Activated CD4-positive, alpha-beta T cell treated with anti-CD3 and anti-CD28 coated beads, Interleukin-2, amount 10 ng/mL, durations not matched to agents 24 days and 14 days (primary cell): ENCODE measurements around the gene PTBP2. TPM values are rescaled to one million over a fixed set of nuclear protein-coding genes. Genes with fewer than 3 reads are reported as not detected.

Experiments
- DNase-seq: peaks from one replicate; pipeline ENCODE4 v3.0.0; 2022
- H3K27ac Mint-ChIP-seq: one replicate; pipeline ENCODE4 v1.8.0; 2022; ENCODE audit warnings: mild to moderate bottlenecking, mixed read lengths
- H3K27me3 Mint-ChIP-seq: one replicate; pipeline ENCODE4 v1.8.0; 2022; ENCODE audit warnings: mixed read lengths
- H3K36me3 Mint-ChIP-seq: one replicate; pipeline ENCODE4 v1.8.0; 2022; ENCODE audit warnings: low read depth, mild to moderate bottlenecking, mixed read lengths
- H3K4me1 Mint-ChIP-seq: one replicate; pipeline ENCODE4 v1.8.0; 2021; ENCODE audit warnings: mixed read lengths
- H3K4me3 Mint-ChIP-seq: one replicate; pipeline ENCODE4 v1.8.0; 2022; ENCODE audit warnings: mild to moderate bottlenecking, moderate library complexity, mixed read lengths
- H3K9me3 Mint-ChIP-seq: one replicate; pipeline ENCODE4 v1.8.0; 2021; ENCODE audit warnings: mixed read lengths
- intact Hi-C: fragments of 100-400 bp; cut with micrococcal nuclease; formaldehyde crosslinking; loops from one replicate; pipeline ENCODE4 v1.15.1; 2023
- total RNA-seq: library from RNA; stranded (reverse); gene quantifications from 2 replicates; pipeline ENCODE4 v1.2.3, GENCODE V29; 2022

PTBP2 gene
- total RNA-seq, 1 donor from 2014 or later, result 16.2 TPM

DNA sequence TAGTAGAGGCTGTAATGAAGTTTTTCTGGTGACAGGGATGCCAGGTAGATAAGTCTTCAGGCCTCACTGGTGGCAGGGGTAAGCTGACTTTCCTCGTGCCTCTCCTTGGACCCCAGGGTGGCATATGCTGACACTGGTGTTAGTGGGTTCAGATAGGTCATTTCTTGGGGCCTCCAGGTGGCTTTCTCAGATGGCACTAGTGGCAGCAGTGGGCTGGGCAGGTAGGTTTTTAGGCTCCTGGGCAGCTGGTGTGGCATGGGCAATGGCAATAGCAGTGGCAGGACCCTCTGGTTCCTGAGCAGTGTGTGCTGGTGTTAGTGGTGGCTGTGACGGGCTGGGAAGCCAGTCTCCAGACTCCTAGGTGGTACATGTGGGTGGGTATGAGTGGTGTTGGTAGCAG is 140.3 kb downstream of the PTBP2 start:
- H3K9me3 Mint-ChIP-seq, result peaks cover 3% of the 10 kb centered on the region
- no peak for DNase-seq

DNA sequence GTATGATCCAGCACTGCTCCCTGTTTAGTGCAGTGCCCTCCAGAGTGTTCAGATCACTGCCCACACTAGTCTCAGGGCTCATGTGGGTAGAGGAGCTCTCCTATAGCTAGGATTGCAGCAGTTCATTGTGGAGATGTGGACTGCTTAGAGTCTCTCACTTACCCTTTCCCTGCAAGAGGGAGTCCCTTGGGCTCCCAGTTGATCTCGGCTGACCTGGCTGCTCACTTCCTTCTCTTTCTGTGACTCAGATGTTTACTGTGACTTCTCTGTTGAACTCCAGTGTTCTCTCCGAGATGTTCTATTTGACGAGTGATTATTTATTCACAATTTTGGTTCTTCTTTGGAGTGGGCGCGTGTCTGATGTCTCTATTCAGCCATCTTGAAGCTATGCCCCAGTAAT is 141.9 kb downstream of the PTBP2 start:
- no peak overlapping the region for H3K4me3 Mint-ChIP-seq
- intact Hi-C loops, result no loop called here
- no peaks in the 10 kb centered on the region for H3K36me3 Mint-ChIP-seq
- H3K4me1 Mint-ChIP-seq, result no peaks in the 10 kb centered on the region
- no peak for DNase-seq
- H3K27ac Mint-ChIP-seq, result no peak overlapping the region
- H3K9me3 Mint-ChIP-seq, result peaks cover 3% of the 10 kb centered on the region
- no peaks in the 10 kb centered on the region for H3K27me3 Mint-ChIP-seq

More for the DNA sequence above, 140.3 kb downstream of the PTBP2 start:
- intact Hi-C loops, result no loop called here
- H3K27me3 Mint-ChIP-seq, result no peaks in the 10 kb centered on the region
- H3K36me3 Mint-ChIP-seq, result no peaks in the 10 kb centered on the region
- H3K27ac Mint-ChIP-seq, result no peak overlapping the region
- H3K4me3 Mint-ChIP-seq, result no peak overlapping the region
- H3K4me1 Mint-ChIP-seq, result no peaks in the 10 kb centered on the region
